PC-3 (cell line): ENCODE measurements around the gene ZBTB45.

ENCODE experiments used
- CTCF ChIP-seq: fragments of 300-600 bp; sonication (generic); conservative IDR thresholded peaks from 2 replicates; pipeline ENCODE4 v1.5.1; 2017; ENCODE audit warnings: antibody characterized with exemption, low read depth, mild to moderate bottlenecking, low read length
- EZH2 ChIP-seq: fragments of 300-600 bp; sonication (generic); IDR thresholded peaks from one replicate; pipeline ENCODE4 v1.6.1; 2017; ENCODE audit warnings: antibody characterized with exemption, mild to moderate bottlenecking, low read length; ENCODE audit not compliant: unreplicated experiment

GRCh38 chr19:58483776-58484175, 35.8 kb downstream of the ZBTB45 start:
- no peak for TF ChIP-seq CTCF
- TF ChIP-seq EZH2 = no peak
